ENCODE data around the gene NR5A2.

DNA sequence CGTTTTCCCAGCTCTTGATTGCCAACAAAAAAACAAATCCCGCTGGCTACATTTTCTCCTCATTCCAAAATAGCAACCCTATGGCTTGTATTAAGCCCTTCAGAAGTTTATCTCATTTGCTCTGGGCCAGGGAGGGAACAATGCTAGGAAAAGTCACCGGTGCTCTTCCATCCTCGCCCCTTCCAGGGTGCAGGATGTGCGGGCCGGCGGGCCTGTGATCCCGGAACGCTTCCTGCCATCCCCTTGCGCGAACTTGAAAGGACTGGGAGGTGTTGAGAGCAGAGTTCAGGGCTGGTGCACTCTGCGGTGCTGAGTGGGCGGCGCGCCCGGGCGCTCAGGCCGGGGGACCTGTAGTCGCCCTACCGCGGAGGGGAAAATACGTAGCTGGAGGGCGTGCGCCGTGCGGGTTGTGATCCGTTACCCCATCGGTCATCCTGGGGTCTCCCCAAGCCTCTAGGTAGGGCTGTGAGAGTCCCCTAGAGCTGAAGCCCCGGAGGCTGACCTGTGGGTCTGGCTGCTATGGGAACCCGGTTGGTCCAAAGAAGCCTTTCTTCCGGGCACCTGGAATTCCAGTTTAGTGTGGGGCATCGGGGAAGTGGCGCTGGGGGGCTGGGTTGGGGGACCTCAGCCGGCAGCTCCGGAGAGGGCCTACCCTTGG lies 13.1 kb downstream of the NR5A2 start:
- TF ChIP-seq, protein P1, sequence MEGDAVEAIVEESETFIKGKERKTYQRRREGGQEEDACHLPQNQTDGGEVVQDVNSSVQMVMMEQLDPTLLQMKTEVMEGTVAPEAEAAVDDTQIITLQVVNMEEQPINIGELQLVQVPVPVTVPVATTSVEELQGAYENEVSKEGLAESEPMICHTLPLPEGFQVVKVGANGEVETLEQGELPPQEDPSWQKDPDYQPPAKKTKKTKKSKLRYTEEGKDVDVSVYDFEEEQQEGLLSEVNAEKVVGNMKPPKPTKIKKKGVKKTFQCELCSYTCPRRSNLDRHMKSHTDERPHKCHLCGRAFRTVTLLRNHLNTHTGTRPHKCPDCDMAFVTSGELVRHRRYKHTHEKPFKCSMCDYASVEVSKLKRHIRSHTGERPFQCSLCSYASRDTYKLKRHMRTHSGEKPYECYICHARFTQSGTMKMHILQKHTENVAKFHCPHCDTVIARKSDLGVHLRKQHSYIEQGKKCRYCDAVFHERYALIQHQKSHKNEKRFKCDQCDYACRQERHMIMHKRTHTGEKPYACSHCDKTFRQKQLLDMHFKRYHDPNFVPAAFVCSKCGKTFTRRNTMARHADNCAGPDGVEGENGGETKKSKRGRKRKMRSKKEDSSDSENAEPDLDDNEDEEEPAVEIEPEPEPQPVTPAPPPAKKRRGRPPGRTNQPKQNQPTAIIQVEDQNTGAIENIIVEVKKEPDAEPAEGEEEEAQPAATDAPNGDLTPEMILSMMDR (IDR thresholded peaks at IDR 0.05 in 8 of 11, conservative IDR thresholded peaks at IDR 0.05 in 3 of 11) = no peak
- TF ChIP-seq POLR2AphosphoS5 (IDR thresholded peaks at IDR 0.05) = peak in 1 of 3 donors; percentile 24
